BLaER1 treated with 17β-estradiol and CSF1 and Interleukin-3, amounts not matched to agents 10 nM and 100 nM (cell line): Measurements from ENCODE around the gene NOSTRIN.
"Not testable (repeated sequence)": the region's sequence is repeated elsewhere in the genome, so short reads cannot be mapped to it uniquely, and the experiment has no call there.

Experiments
- H3K27ac ChIP-seq, 11 experiments: shearing (Covaris generic); formaldehyde crosslinking; 2 replicates each; pipeline ENCODE4 v1.8.1; 2022
- H3K27me3 ChIP-seq, 11 experiments: shearing (Covaris generic); formaldehyde crosslinking; 2 replicates each; pipeline ENCODE4 v1.8.1; 2022
- H3K36me3 ChIP-seq, 11 experiments: shearing (Covaris generic); formaldehyde crosslinking; 2 replicates each; pipeline ENCODE4 v1.8.1; 2022
- H3K4me1 ChIP-seq, 10 experiments: shearing (Covaris generic); formaldehyde crosslinking; 2 replicates each; pipeline ENCODE4 v1.8.1; 2022
- H3K4me2 ChIP-seq, 11 experiments: shearing (Covaris generic); formaldehyde crosslinking; 2 replicates each; pipeline ENCODE4 v1.8.1; 2022
- H3K4me3 ChIP-seq, 10 experiments: shearing (Covaris generic); formaldehyde crosslinking; 2 replicates each; pipeline ENCODE4 v1.8.1; 2022
- H3K9ac ChIP-seq, 11 experiments: shearing (Covaris generic); formaldehyde crosslinking; 2 replicates each; pipeline ENCODE4 v1.8.1; 2022
- H3K9me3 ChIP-seq, 11 experiments: shearing (Covaris generic); formaldehyde crosslinking; replicated peaks in 1 of 11; 2 replicates each; pipeline ENCODE4 v1.8.1; 2022
- H4K20me1 ChIP-seq, 11 experiments: shearing (Covaris generic); formaldehyde crosslinking; 2 replicates each; pipeline ENCODE4 v1.8.1; 2022
- Cebpa-rat ChIP-seq, 11 experiments: shearing (Covaris generic); IDR thresholded peaks; 2 replicates each; pipeline ENCODE4 v1.8.1; 2022

The NOSTRIN gene

GRCh38 chr2:168787098-168787781 lies 15.2 kb upstream of the NOSTRIN start:
- no peaks in the 10 kb centered on the region for H3K36me3 ChIP-seq
- no peak overlapping the region for H3K27ac ChIP-seq
- H3K9ac ChIP-seq, result no peak overlapping the region
- H3K27me3 ChIP-seq, result no peaks in the 10 kb centered on the region
- TF ChIP-seq Cebpa-rat (IDR thresholded peaks at IDR 0.05), result no peak
- no peaks in the 10 kb centered on the region for H3K9me3 ChIP-seq
- H4K20me1 ChIP-seq, result no peaks in the 10 kb centered on the region
- no peak overlapping the region for H3K4me3 ChIP-seq
- H3K4me1 ChIP-seq, result no peaks in the 10 kb centered on the region
- H3K4me2 ChIP-seq, result no peak overlapping the region

DNA sequence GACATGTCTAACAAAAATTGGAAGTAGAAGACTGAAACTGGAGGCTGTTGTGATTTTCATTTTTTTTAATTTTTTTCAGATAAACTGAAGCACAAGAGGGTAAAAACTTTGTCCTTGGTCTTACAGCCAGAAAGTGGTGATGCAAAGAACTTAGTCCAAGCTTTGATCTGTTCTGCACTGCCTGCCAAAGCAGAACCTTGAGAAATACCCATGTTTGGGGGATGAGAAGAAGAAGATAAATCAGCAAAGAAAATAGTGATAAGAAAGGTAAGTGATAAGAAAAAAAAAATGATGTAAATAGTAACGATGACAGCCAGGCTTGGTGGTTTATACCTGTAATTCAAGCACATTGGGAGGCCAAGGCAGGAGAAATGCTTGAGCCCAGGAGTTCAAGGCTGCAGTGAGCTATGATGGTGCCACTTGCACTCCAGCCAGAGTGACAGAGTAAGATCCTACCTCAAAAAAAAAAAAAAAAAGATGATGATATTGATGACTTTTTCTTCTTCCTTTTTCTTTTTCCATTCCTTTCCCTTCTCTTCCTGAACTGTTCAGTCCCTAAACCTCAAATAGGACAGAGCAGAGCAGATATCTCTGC lies 14.6 kb upstream of the NOSTRIN start:
- no peaks in the 10 kb centered on the region for H3K27me3 ChIP-seq
- H3K36me3 ChIP-seq, result no peaks in the 10 kb centered on the region
- no peak overlapping the region for H3K9ac ChIP-seq
- no peak overlapping the region for H3K4me2 ChIP-seq
- no peak overlapping the region for H3K4me3 ChIP-seq
- H3K4me1 ChIP-seq, result no peaks in the 10 kb centered on the region
- TF ChIP-seq Cebpa-rat (IDR thresholded peaks at IDR 0.05), result no peak
- H3K27ac ChIP-seq, result no peak overlapping the region
- H4K20me1 ChIP-seq, result no peaks in the 10 kb centered on the region
- H3K9me3 ChIP-seq, result peaks cover 0 to 2% (median 0%) of the 10 kb centered on the region in 11 experiments; a peak in 2 of 22 replicates

GRCh38 chr2:168789776-168790175 lies 12.7 kb upstream of the NOSTRIN start:
- Histone ChIP-seq H3K4me3 (no peak overlapping the region), H3K27ac (no peak overlapping the region), H3K9ac (no peak overlapping the region), H3K4me2 (no peak overlapping the region), H3K27me3 (no peaks in the 10 kb centered on the region), H3K36me3 (no peaks in the 10 kb centered on the region), H3K4me1 (no peaks in the 10 kb centered on the region), H3K9me3 (peaks cover 0 to 4% (median 0%) of the 10 kb centered on the region in 11 experiments; a peak in 2 of 22 replicates), H4K20me1 (no peaks in the 10 kb centered on the region)
- no peak for TF ChIP-seq Cebpa-rat (IDR thresholded peaks at IDR 0.05)

GRCh38 chr2:168790226-168790902 lies 12.1 kb upstream of the NOSTRIN start:
- no peaks in the 10 kb centered on the region for H3K4me1 ChIP-seq
- no peak overlapping the region for H3K9ac ChIP-seq
- no peak for TF ChIP-seq Cebpa-rat (IDR thresholded peaks at IDR 0.05)
- H4K20me1 ChIP-seq, result no peaks in the 10 kb centered on the region
- H3K27ac ChIP-seq, result no peak overlapping the region
- H3K36me3 ChIP-seq, result no peaks in the 10 kb centered on the region
- H3K9me3 ChIP-seq, result peaks cover 0 to 4% (median 0%) of the 10 kb centered on the region in 11 experiments; a peak in 2 of 22 replicates
- H3K4me2 ChIP-seq, result no peak overlapping the region
- H3K4me3 ChIP-seq, result no peak overlapping the region
- H3K27me3 ChIP-seq, result no peaks in the 10 kb centered on the region

GRCh38 chr2:168791140-168791539 lies 11.3 kb upstream of the NOSTRIN start:
- H3K9ac ChIP-seq, H3K4me3 ChIP-seq, H3K4me1 ChIP-seq, H3K27me3 ChIP-seq, H3K9me3 ChIP-seq, H3K27ac ChIP-seq, H3K4me2 ChIP-seq, H3K36me3 ChIP-seq, H4K20me1 ChIP-seq: not testable (repeated sequence)

- no peaks in the 10 kb centered on the region for H4K20me1 ChIP-seq
- no peaks in the 10 kb centered on the region for H3K36me3 ChIP-seq
- peaks cover 8 to 23% (median 19%) of the 10 kb centered on the region in 10 experiments; a peak in 18 of 20 replicates for H3K4me1 ChIP-seq
- H3K9ac ChIP-seq, result no peak overlapping the region
- H3K9me3 ChIP-seq, result peaks cover 0 to 4% (median 0%) of the 10 kb centered on the region in 11 experiments; a peak in 2 of 22 replicates
- H3K4me3 ChIP-seq, result no peak overlapping the region
- no peak for TF ChIP-seq Cebpa-rat (IDR thresholded peaks at IDR 0.05)
- H3K27ac ChIP-seq, result no peak overlapping the region
- H3K4me2 ChIP-seq, result no peak overlapping the region
- no peaks in the 10 kb centered on the region for H3K27me3 ChIP-seq
Observed at GRCh38 chr2:168793596-168793995, 8.8 kb upstream of the NOSTRIN start.

DNA sequence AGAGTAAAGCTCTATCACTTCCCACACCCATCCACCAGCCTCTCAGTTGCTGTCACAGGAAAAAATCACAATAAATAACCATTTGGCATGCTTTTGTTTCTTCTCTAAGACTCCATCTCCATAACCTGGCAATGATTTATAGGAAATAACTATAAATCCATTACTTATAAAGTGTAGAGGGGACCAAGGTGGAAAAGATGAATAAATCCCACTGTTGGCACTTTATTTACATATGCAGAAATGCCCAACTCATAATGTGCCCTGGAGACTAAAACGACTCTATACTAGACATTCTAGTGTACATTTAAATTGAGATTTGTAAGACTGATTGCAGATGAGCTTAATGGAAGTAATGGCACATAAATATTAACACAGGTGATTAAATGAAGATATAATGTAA lies 7.5 kb upstream of the NOSTRIN start:
- Histone ChIP-seq H3K4me2 (no peak overlapping the region), H3K27ac (no peak overlapping the region), H4K20me1 (no peaks in the 10 kb centered on the region), H3K4me1 (peaks cover 8 to 23% (median 19%) of the 10 kb centered on the region in 10 experiments; a peak in 18 of 20 replicates), H3K27me3 (no peaks in the 10 kb centered on the region), H3K4me3 (no peak overlapping the region), H3K9ac (no peak overlapping the region), H3K36me3 (no peaks in the 10 kb centered on the region), H3K9me3 (peaks cover 0 to 4% (median 0%) of the 10 kb centered on the region in 11 experiments; a peak in 2 of 22 replicates)
- no peak for TF ChIP-seq Cebpa-rat (IDR thresholded peaks at IDR 0.05)

GRCh38 chr2:168796090-168796577 lies 6.3 kb upstream of the NOSTRIN start:
- Histone ChIP-seq H3K27ac (peak overlapping the region in 6 of 11 experiments; percentile 17 to 44 (median 21); a peak in 4 of 22 replicates), H3K27me3 (no peaks in the 10 kb centered on the region), H3K4me3 (no peak overlapping the region), H3K4me1 (peaks cover 8 to 23% (median 19%) of the 10 kb centered on the region in 10 experiments; a peak in 18 of 20 replicates), H4K20me1 (no peaks in the 10 kb centered on the region), H3K36me3 (no peaks in the 10 kb centered on the region), H3K9ac (no peak overlapping the region), H3K4me2 (peak overlapping the region; percentile 32 to 73 (median 58); a peak in 21 of 22 replicates), H3K9me3 (peaks cover 0 to 4% (median 0%) of the 10 kb centered on the region in 11 experiments; a peak in 2 of 22 replicates)
- TF ChIP-seq Cebpa-rat (IDR thresholded peaks at IDR 0.05), result no peak

DNA sequence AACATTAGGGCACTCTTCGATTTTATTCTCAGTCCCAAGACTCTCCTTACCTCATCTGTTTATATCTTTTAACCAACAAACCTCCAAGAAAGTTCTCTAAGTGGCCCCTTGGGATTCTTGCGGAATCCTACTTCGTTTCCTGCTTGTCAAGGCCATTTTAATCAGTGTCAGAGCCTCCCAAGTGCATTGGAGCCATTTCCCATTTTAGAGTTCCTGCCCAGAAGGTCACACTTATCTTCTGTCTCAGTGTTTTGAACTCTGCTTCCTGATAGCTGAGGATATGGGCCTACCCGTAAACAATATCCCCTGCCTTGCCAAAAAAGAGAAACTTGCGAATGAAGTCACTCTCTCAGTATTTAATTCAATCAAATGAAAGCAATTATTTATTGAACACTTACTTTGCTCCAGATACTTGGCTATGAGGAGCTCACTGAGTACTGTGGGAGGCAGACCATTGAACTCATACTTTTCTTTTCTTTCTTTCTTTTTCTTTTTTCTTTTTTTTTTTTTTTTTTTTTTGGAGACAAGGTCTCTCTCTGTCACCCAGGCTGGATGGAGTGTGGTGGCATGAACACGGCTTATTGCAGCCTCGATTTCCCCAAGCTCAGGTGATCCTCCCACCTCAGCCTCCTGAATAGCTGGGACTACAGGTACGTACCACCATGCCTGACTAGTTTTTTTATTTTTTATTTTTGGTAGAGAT lies 5.7 kb upstream of the NOSTRIN start:
- H3K9me3 ChIP-seq, result peaks cover 0 to 4% (median 0%) of the 10 kb centered on the region in 11 experiments; a peak in 2 of 22 replicates

More for the DNA sequence above, 5.7 kb upstream of the NOSTRIN start:
- H3K4me2 ChIP-seq, result peak overlapping the region; percentile 32 to 73 (median 58); a peak in 20 of 22 replicates
- TF ChIP-seq Cebpa-rat (IDR thresholded peaks at IDR 0.05), result no peak
- no peaks in the 10 kb centered on the region for H3K36me3 ChIP-seq
- no peaks in the 10 kb centered on the region for H4K20me1 ChIP-seq
- H3K27me3 ChIP-seq, result no peaks in the 10 kb centered on the region
- H3K4me3 ChIP-seq, result no peak overlapping the region
- no peak overlapping the region for H3K9ac ChIP-seq
- peaks cover 8 to 23% (median 19%) of the 10 kb centered on the region in 10 experiments; a peak in 18 of 20 replicates for H3K4me1 ChIP-seq
- H3K27ac ChIP-seq, result peak overlapping the region in 9 of 11 experiments; percentile 9 to 44 (median 21); a peak in 11 of 22 replicates
